Measurements from ENCODE around the gene NEAT1.
A peak's percentile ranks its signal among the peaks of the same experiment; 100 is the strongest.

Gene NEAT1

GRCh38 chr11:65479184-65480145 lies 56.9 kb downstream of the NEAT1 start:
- no peak for DNase-seq (ENCODE audit: low spot score)

- DNase-seq (ENCODE audit: low spot score), result no peak
These were observed 59.8 kb downstream of the NEAT1 start for GRCh38 chr11:65482306-65482850.

- DNase-seq (ENCODE audit: low spot score), result no peak
These were observed 63.3 kb downstream of the NEAT1 start for GRCh38 chr11:65485920-65486219.

GRCh38 chr11:65486570-65487466 lies 64.2 kb downstream of the NEAT1 start:
- no peak for DNase-seq (ENCODE audit: low spot score)

- peak; percentile 55 for DNase-seq (ENCODE audit: low spot score)
These were observed 65.1 kb downstream of the NEAT1 start for GRCh38 chr11:65487467-65488272.

GRCh38 chr11:65488273-65489034 lies 65.9 kb downstream of the NEAT1 start:
- no peak for DNase-seq (ENCODE audit: low spot score)

GRCh38 chr11:65489035-65489705 lies 66.6 kb downstream of the NEAT1 start:
- DNase-seq (ENCODE audit: low spot score), result no peak

- no peak for DNase-seq (ENCODE audit: low spot score)
These were observed 67.2 kb downstream of the NEAT1 start for GRCh38 chr11:65489706-65490320.

GRCh38 chr11:65491163-65491465 lies 68.5 kb downstream of the NEAT1 start:
- DNase-seq (ENCODE audit: low spot score), result no peak

- DNase-seq (ENCODE audit: low spot score), result no peak
These were observed 69.2 kb downstream of the NEAT1 start for GRCh38 chr11:65491614-65492386.

- no peak for DNase-seq (ENCODE audit: low spot score)
These were observed 69.7 kb downstream of the NEAT1 start for GRCh38 chr11:65492387-65492636.

GRCh38 chr11:65492637-65493366 lies 70.2 kb downstream of the NEAT1 start:
- DNase-seq (ENCODE audit: low spot score), result no peak

- no peak for DNase-seq (ENCODE audit: low spot score)
These were observed 71.0 kb downstream of the NEAT1 start for GRCh38 chr11:65493367-65494176.
